Effector memory CD8-positive, alpha-beta T cell (primary cell): Measurements from ENCODE around the gene NUDT2.
"Not testable (repeated sequence)": the region's sequence is repeated elsewhere in the genome, so short reads cannot be mapped to it uniquely, and the experiment has no call there.

Experiments used
- ATAC-seq: fragments of 150-1000 bp; cut with Tn5 transposase; replicated peaks from 2 replicates; pipeline ENCODE4 v1.10.0; 2021; ENCODE audit warnings: mild to moderate bottlenecking, moderate library complexity
- DNase-seq, 3 experiments: peaks; one replicate each; pipeline ENCODE4 v3.0.0; 2021
- H3K27ac Mint-ChIP-seq, 2 donors: one replicate each; pipeline ENCODE4 v1.8.0; 2022; ENCODE audit warnings: mild to moderate bottlenecking in 2 of 2, mixed read lengths in 2 of 2, moderate library complexity in 2 of 2
- H3K27me3 Mint-ChIP-seq, 2 donors: one replicate each; pipeline ENCODE4 v1.8.0; 2022; ENCODE audit warnings: mixed read lengths in 2 of 2
- H3K36me3 Mint-ChIP-seq: one replicate; pipeline ENCODE4 v1.8.0; 2022; ENCODE audit warnings: mild to moderate bottlenecking, moderate library complexity, mixed read lengths; ENCODE audit not compliant: insufficient read depth
- H3K4me1 Mint-ChIP-seq, 2 donors: one replicate each; pipeline ENCODE4 v1.8.0; 2022; ENCODE audit warnings: low read depth in 2 of 2, mixed read lengths in 2 of 2
- H3K4me3 Mint-ChIP-seq, 2 donors: one replicate each; pipeline ENCODE4 v1.8.0; 2022; ENCODE audit warnings: mild to moderate bottlenecking in 2 of 2, mixed read lengths in 2 of 2, moderate library complexity in 2 of 2
- H3K9me3 Mint-ChIP-seq, 2 donors: one replicate each; pipeline ENCODE4 v1.8.0; 2022; ENCODE audit warnings: mixed read lengths in 2 of 2

The NUDT2 gene

DNA sequence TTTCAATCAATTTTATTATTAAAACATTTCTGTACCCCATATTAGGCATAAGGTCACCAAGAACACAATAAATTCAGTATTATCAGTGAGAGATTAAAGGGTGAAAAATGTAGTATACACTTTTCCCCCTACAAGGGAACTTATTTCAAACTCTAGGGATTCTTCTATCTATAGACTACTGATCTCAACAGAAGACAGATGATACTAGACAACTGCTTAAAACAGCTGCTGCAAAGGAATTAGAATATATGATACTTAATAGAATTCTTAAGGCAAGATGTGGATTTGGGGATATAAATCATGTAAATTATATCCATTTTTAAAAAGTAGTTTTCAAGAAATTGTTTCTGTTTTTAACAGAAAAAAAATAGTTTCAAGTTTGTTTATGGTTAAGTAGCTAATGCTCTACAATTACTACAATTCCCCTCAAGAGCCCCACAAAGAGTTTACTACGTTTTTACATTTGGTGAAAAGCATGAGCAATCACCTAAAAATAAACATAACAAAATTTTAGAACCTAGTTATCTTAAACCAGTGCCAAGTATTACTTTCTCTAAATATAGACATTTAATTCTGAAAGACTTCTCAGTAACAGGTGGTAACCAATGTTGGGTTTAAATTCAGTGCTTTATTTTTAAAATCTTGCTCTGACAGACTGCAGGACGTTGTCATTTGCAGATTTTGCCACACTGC is 6.3 kb upstream of the NUDT2 start:
- Mint-ChIP-seq H3K9me3 (no peaks in the 10 kb centered on the region), H3K36me3 (no peaks in the 10 kb centered on the region)

DNA sequence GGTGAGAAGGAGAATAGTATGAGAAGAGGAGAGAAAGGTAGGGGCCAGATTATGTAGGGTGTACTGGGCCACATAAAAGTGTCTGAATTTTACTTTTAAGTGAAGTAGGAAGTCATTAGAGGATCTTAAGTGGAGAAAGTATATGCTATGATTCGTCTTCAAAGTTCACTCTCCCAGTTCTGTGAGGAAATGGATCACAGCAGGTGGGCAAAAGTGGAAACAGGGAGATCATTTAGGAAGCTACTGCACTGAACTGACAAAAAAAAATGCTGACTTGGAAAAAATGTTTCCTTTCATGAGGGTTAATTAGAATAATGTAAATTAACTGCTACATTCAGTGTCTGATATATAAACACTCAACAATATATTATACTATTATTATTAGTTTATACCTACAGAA is 2.7 kb upstream of the NUDT2 start:
- H3K4me1 Mint-ChIP-seq, result peaks cover 11 to 16% of the 10 kb centered on the region in 2 donors
- ATAC-seq (no peak), DNase-seq (no peak)
- peaks cover 17% of the 10 kb centered on the region for H3K36me3 Mint-ChIP-seq
- H3K9me3 Mint-ChIP-seq, result no peaks in the 10 kb centered on the region
- H3K27me3 Mint-ChIP-seq, result no peaks in the 10 kb centered on the region
- H3K4me3 Mint-ChIP-seq, result no peak overlapping the region
- H3K27ac Mint-ChIP-seq, result no peak overlapping the region

More for the DNA sequence above, 6.3 kb upstream of the NUDT2 start:
- Mint-ChIP-seq H3K27ac (no peak overlapping the region), H3K4me3 (no peak overlapping the region), H3K27me3 (no peaks in the 10 kb centered on the region), H3K4me1 (no peaks in the 10 kb centered on the region)
- DNase-seq, result no peak
- no peak for ATAC-seq

DNA sequence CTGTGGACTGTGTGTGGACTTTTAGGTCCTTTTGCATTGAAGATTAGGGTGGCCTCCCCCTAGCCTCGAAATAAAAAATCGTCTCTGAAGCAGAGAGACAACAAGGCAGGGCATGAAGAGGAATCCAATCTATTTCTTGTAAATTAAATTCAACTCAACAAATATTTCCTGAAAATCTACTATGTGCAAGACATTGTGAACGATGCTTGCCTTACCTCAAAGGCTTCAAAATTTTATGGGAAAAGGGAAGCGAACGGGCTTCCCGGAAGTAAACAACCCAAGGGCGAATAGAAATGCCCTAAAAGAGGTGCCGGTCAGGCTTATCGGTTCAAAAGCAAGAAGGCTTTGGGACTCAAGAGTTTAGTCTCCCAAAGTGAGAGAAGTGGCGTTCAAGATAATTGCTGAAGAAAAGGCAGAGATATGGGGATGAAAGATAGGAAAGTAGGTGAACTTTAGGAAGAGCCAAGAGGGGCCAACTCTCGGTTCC is 826 bp upstream of the NUDT2 start:
- no peak for ATAC-seq
- no peak for DNase-seq

DNA sequence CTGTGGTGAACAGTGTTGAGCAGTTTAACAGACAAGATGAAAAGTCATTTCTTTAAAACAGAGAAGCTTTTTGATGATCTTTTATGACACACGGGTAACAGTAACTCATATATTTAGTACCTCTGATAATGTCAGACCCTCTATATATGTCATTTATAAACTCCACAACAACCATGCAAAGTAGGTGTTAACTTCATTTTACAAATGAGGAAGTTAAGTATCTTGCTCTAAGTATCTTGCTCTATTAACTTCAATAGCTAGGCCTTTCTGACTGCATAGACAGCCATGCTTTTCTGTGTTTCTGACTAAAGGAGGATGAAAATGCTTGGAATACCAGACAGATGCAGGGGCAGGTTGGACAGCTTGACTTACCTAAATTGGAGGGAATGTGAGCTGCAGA is 1.8 kb downstream of the NUDT2 start:
- Mint-ChIP-seq H3K27ac (no peak overlapping the region), H3K36me3 (peaks cover 18% of the 10 kb centered on the region), H3K27me3 (no peaks in the 10 kb centered on the region), H3K4me1 (peaks cover 24 to 26% of the 10 kb centered on the region in 2 donors), H3K9me3 (no peaks in the 10 kb centered on the region), H3K4me3 (no peak overlapping the region)
- no peak for DNase-seq
- no peak for ATAC-seq

More for the DNA sequence above, 826 bp upstream of the NUDT2 start:
- no peaks in the 10 kb centered on the region for H3K27me3 Mint-ChIP-seq
- H3K9me3 Mint-ChIP-seq, result no peaks in the 10 kb centered on the region
- peak overlapping the region; percentile 92 to 98 for H3K27ac Mint-ChIP-seq
- H3K4me3 Mint-ChIP-seq, result peak overlapping the region; percentile 94 to 99
- peaks cover 21 to 22% of the 10 kb centered on the region in 2 donors for H3K4me1 Mint-ChIP-seq
- H3K36me3 Mint-ChIP-seq, result peaks cover 17% of the 10 kb centered on the region

DNA sequence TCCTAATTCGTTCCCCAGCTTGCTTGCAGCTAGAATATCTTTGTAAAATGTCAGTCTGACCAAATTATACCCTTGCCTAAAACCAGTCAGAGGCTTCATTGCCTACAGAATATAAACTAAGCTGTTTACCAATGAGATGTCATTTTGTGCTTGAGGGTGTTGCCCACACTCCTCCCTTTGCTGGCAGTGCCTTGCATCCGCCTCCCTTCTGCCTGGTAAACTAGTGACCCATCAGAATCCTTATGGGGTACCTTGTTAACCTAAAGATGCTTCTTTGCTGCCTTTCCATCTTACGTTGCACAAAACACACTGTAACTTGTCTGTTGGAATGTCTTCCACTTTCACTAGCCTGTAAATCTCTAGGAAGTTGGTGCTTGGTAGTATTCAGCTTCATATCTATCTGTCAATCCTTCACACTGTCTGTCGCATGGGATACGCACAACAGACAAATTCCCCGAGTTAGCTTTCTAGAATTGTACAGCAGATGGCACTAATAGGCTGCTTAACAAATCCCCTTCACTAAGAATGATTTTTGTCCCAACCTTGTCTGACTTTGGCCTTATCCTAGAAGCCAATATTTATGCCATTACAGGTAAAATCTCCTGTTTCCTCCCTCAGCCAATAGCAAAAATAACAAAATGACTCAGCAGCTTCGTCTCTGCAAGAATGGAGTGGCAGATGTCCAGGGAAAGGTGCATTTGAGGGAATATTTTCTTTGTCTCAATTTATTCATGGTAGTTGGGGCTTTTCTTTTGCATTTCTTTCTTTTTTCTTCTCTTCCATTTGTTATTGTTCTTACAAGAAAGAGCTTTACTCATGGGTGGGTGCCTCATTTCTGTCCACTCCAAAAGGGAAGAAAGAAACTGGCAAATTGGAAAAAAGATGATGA is 3.0 kb downstream of the NUDT2 start:
- Mint-ChIP-seq H3K4me1 (peaks cover 24 to 26% of the 10 kb centered on the region in 2 donors), H3K9me3 (no peaks in the 10 kb centered on the region), H3K27me3 (no peaks in the 10 kb centered on the region), H3K27ac (peak overlapping the region; percentile 4 to 15), H3K36me3 (peaks cover 21% of the 10 kb centered on the region), H3K4me3 (peak overlapping the region in 1 of 2 donors; percentile 25)
- no peak for DNase-seq
- ATAC-seq, result no peak

DNA sequence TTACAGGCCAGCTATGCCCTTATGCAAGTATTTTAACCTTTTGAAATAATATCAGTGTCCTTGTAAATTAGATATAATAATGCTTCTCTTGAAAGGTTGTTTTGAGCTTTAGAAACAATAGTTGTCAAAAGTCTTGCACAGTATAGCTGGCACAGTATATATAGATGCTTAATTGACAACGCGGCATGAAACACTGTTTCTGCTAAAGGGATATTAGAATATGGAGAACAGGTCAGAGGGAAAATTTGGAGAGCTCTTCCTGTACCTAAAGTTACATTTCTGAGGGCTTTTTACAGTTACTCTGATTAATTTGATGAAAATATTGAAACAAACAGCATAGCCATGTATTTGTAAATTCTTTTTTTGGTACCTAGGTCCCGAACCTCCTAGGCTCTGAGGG is 4.5 kb downstream of the NUDT2 start:
- DNase-seq (no peak), ATAC-seq (no peak)
- Mint-ChIP-seq H3K27me3 (no peaks in the 10 kb centered on the region), H3K4me3 (no peak overlapping the region), H3K27ac (no peak overlapping the region), H3K36me3 (peaks cover 18% of the 10 kb centered on the region), H3K9me3 (no peaks in the 10 kb centered on the region), H3K4me1 (peaks cover 22 to 26% of the 10 kb centered on the region in 2 donors)

DNA sequence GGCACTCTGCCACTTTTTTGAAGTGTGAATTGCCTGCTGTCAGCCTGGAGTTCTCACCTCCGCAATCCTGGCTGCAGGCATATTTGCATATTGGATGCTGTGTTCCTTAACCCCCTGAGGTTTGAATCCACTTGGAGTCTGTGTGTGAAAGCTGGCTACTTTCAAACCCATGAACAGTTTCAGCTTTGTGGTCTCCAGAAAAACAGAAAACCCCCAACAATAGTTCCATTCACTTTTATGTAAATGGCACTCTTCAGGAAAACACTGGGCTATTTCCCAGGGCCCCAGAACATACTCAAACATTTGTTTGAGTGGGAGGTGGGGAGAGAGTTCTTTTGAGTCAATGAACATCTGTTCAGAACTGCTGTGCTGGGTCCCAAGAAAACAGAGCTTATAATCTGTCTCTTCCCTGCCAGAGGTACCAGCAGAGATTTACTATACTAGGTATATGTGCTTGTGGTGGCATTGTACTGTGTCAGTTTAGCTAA is 5.0 kb downstream of the NUDT2 start:
- DNase-seq (no peak), ATAC-seq (no peak)
- no peaks in the 10 kb centered on the region for H3K9me3 Mint-ChIP-seq
- H3K4me3 Mint-ChIP-seq, result no peak overlapping the region
- H3K36me3 Mint-ChIP-seq, result peaks cover 13% of the 10 kb centered on the region
- peaks cover 19 to 26% of the 10 kb centered on the region in 2 donors for H3K4me1 Mint-ChIP-seq
- peak overlapping the region in 1 of 2 donors; percentile 13 for H3K27ac Mint-ChIP-seq
- no peaks in the 10 kb centered on the region for H3K27me3 Mint-ChIP-seq

DNA sequence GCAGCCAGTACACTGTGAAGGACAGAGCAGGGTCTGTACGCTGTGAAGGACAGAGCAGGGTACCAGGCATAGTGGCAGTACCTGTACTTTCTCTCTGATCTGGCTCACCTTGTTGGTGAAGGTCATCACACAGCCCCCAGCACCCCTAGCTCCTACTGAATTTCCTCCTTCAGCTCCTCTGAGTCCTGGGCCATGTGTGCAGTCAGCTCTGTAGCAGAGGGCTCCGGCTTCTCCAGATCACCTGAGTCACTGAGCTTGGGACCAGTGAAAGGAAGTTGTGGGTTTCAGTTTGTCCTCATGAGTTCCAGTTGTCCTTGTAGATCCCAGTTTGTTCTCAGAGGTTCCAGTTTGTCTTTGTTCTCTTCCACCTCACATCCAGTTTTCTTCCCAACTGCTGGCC is 5.5 kb downstream of the NUDT2 start:
- DNase-seq, result no peak
- ATAC-seq, result no peak
- Mint-ChIP-seq H3K27me3 (no peaks in the 10 kb centered on the region), H3K27ac (peak overlapping the region in 1 of 2 donors; percentile 13), H3K4me3 (no peak overlapping the region), H3K9me3 (no peaks in the 10 kb centered on the region), H3K4me1 (peaks cover 13 to 23% of the 10 kb centered on the region in 2 donors), H3K36me3 (peaks cover 8% of the 10 kb centered on the region)

DNA sequence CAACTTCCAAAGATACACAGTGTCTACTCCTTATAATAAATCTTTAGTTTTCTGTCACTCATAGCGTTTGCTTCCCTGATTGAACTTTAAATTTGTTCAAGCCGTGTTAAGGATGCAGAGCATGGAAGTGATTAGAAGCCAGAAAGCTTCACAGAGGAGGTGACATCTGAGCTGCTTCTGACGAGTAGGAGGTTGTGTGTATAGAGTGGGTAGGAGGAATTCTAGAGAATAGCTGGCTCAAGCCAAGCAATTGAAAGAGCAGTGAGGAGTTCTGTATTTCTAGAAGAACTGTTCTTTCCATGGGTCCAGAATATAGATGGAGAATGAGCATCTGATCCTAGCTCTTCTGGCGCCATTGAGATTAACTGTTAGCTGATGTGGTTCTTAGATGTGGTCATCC is 6.0 kb downstream of the NUDT2 start:
- no peak for ATAC-seq
- DNase-seq, result no peak
- Mint-ChIP-seq H3K27ac (peak overlapping the region in 1 of 2 donors; percentile 13), H3K9me3 (no peaks in the 10 kb centered on the region), H3K4me3 (no peak overlapping the region), H3K4me1 (peaks cover 9 to 22% of the 10 kb centered on the region in 2 donors), H3K36me3 (peaks cover 10% of the 10 kb centered on the region), H3K27me3 (no peaks in the 10 kb centered on the region)

DNA sequence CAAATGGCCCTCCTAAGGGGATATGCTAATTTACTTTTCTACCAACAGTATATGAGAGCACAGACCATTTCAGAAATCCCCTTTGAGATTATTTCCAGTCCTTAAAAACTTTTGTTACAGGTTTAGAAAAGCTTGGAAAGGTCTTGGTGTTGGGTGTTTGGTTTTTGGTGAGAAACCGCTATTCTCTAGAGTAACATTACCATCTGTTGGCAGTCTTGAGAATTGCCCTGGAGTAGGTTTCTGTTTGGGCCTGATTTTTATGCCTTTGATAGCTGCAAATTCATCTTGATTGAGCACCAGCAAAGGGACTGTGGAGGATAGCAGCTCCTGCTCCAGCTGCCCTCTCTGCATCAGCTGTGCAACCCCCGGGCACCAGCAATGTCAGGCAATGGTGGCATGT is 8.0 kb downstream of the NUDT2 start:
- Mint-ChIP-seq H3K4me3 (no peak overlapping the region), H3K27ac (no peak overlapping the region), H3K36me3 (peaks cover 7% of the 10 kb centered on the region), H3K9me3 (no peaks in the 10 kb centered on the region), H3K27me3 (no peaks in the 10 kb centered on the region), H3K4me1 (peaks cover 3 to 13% of the 10 kb centered on the region in 2 donors)
- no peak for DNase-seq
- ATAC-seq, result no peak

DNA sequence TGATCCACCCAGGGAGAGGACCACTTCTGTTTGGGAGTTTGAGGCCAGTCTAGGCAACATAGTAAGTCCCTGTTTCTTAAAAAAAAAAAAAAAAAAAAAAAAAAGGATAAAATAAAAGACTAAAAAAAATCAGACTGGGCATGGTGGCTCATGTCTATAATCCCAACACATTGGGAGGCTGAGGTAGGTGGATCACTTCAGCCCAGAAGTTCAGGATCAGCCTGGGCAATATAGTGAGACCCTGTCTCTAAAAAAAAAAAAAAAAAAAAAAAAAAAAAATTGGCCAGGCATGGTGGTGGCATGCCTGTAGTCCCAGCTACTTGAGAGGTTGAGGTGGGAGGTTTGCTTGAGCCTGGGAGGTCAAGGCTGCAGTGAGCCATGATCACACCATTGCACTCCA is 8.7 kb downstream of the NUDT2 start:
- H3K36me3 Mint-ChIP-seq, result peaks cover 14% of the 10 kb centered on the region
- H3K27ac Mint-ChIP-seq, H3K27me3 Mint-ChIP-seq, H3K4me3 Mint-ChIP-seq, ATAC-seq, H3K9me3 Mint-ChIP-seq, H3K4me1 Mint-ChIP-seq, DNase-seq: not testable (repeated sequence)

DNA sequence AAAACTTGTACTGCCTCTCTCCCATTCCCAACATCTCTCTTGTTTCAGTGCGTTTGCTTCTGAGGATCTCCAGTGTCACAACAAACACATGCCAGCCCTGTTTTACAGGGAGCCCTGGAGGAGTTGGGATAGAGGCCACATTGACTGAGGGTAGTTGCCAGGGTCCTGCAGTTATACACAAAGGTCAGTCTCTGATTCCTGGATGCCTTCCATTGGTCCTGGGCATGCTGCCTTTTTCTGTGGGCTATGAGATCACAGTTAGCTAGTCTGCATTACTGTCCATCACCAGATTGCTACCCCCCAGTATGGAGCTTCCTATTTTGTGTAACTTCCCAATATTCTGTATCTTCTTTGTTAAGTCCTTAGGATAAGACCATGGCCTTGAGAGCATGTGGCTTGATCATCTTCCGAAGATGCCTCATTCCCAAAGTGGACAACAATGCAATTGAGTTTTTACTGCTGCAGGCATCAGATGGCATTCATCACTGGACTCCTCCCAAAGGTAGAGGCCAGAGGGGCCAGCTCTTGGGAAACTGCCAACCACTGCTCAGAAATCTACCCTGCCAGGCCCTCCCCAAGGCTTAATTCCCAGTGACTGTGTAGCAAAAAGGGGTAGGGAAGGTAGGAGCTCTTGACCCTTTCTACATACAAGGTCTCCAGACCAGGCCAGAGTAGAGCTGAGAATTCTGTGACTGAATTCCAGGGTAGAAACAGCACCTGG is 9.5 kb downstream of the NUDT2 start:
- Mint-ChIP-seq H3K4me1 (peaks cover 3 to 9% of the 10 kb centered on the region in 2 donors), H3K9me3 (no peaks in the 10 kb centered on the region), H3K27me3 (no peaks in the 10 kb centered on the region), H3K4me3 (no peak overlapping the region), H3K27ac (no peak overlapping the region), H3K36me3 (peaks cover 15% of the 10 kb centered on the region)
- ATAC-seq, result no peak
- DNase-seq, result no peak

DNA sequence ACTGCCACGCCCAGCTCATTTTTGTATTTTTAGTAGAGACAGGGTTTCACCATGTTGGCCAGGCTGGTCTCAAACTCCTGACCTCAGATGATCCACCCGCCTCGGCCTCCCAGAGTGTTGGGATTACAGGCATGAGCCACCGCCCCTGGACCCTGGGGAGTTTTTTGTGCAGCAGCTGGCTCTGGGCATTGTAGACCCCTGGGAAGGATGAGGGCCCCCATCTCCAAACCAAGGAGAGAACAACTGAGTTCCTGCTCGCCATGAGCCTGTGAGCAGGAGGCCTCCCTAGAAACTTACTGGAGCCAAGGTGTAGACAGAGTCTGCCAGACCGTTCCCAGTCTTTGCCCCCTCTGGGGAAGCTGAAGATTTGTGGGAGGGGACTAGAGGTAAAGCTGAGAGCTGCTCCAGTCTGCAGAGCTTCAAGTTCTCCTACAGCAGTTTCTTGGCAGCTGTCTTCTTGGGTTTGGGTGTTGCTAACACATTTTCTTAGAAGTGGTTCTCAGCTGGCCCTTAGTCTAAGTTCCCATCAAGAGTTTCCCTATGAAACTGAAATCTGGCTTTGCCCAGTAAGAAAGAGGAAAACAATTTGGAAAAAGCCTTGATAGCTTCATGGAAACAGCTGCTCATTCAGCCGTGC is 12.4 kb downstream of the NUDT2 start:
- no peak for ATAC-seq
- DNase-seq, result no peak
- H3K27ac Mint-ChIP-seq, result no peak overlapping the region
- H3K9me3 Mint-ChIP-seq, result no peaks in the 10 kb centered on the region
- H3K4me1 Mint-ChIP-seq, result peaks cover 0 to 5% of the 10 kb centered on the region in 2 donors
- H3K4me3 Mint-ChIP-seq, result no peak overlapping the region
- H3K36me3 Mint-ChIP-seq, result peaks cover 16% of the 10 kb centered on the region
- H3K27me3 Mint-ChIP-seq, result no peaks in the 10 kb centered on the region
